IMR-90 (cell line): Measurements from ENCODE around the gene USP30. TPM values are rescaled to one million over a fixed set of nuclear protein-coding genes. Genes with fewer than 3 reads are reported as not detected.

Experiments
- ATAC-seq: fragments of 200-7000 bp; cut with Tn5 transposase; 2 replicates; pipeline ENCODE4 v1.9.1; 2020; ENCODE audit warnings: low read depth, mild to moderate bottlenecking, moderate library complexity
- BruUV-seq: library from RNA; stranded (reverse); fragments of 400-500 nt; replicated peaks from 2 replicates; lab custom pipeline; 2021; lab: Mats Ljungman, UMichigan
- CTCF ChIA-PET: fragments of 300-600 bp; formaldehyde crosslinking; extraction: SDS; loops from one replicate; lab custom pipeline; 2021; ENCODE audit warnings: antibody characterized with exemption; lab: Yijun Ruan, JAX
- POLR2A ChIA-PET: fragments of 300-600 bp; sonication (Branson Sonifier 250); formaldehyde crosslinking; loops from one replicate; lab custom pipeline; 2022; ENCODE audit warnings: antibody characterized with exemption; ENCODE audit not compliant: unreplicated experiment; lab: Charles Lee
- DNase-seq: peaks from one replicate; pipeline ENCODE4 v3.0.0; 2013
- H2AFZ ChIP-seq: replicated peaks from 2 replicates; pipeline ENCODE3; 2013; ENCODE audit warnings: low read length, mild to moderate bottlenecking; ENCODE audit not compliant: poor library complexity
- H2AK5ac ChIP-seq: 2 replicates; pipeline ENCODE4 v1.6.1; 2013; ENCODE audit warnings: low read depth, low read length, inconsistent platforms
- H2AK9ac ChIP-seq: replicated peaks from 2 replicates; pipeline ENCODE3; 2013; ENCODE audit warnings: mild to moderate bottlenecking, low read depth, low read length, moderate library complexity; ENCODE audit not compliant: poor library complexity
- H2BK120ac ChIP-seq: 2 replicates; pipeline ENCODE4 v1.6.1; 2013; ENCODE audit warnings: low read depth, low read length, inconsistent platforms
- H2BK15ac ChIP-seq: 3 replicates; pipeline ENCODE4 v1.6.1; 2013; ENCODE audit warnings: low read depth, low read length, inconsistent platforms
- H2BK20ac ChIP-seq: 2 replicates; pipeline ENCODE4 v1.6.1; 2013; ENCODE audit warnings: low read depth, mild to moderate bottlenecking, inconsistent platforms, low read length, moderate library complexity
- H2BK5ac ChIP-seq: 2 replicates; pipeline ENCODE4 v1.6.1; 2013; ENCODE audit warnings: mild to moderate bottlenecking, low read depth, low read length, inconsistent platforms; ENCODE audit not compliant: poor library complexity, severe bottlenecking
- H3K14ac ChIP-seq: replicated peaks from 2 replicates; pipeline ENCODE4 v1.6.1; 2013; ENCODE audit warnings: low read depth, low read length, inconsistent platforms
- H3K18ac ChIP-seq: 2 replicates; pipeline ENCODE4 v1.6.1; 2013; ENCODE audit warnings: low read depth, low read length, control low read depth
- H3K23ac ChIP-seq: 2 replicates; pipeline ENCODE4 v1.6.1; 2013; ENCODE audit warnings: low read depth, low read length, inconsistent platforms
- H3K27ac ChIP-seq: 2 replicates; pipeline ENCODE4 v1.5.1; 2013; ENCODE audit warnings: mild to moderate bottlenecking, control low read depth, low read length; ENCODE audit not compliant: insufficient read depth
- H3K27me3 ChIP-seq: 2 replicates; pipeline ENCODE4 v1.6.1; 2013; ENCODE audit warnings: low read length; ENCODE audit not compliant: control insufficient read depth, insufficient read depth
- H3K36me3 ChIP-seq: 2 replicates; pipeline ENCODE4 v1.6.1; 2013; ENCODE audit warnings: low read length, mixed read lengths; ENCODE audit not compliant: control insufficient read depth, insufficient read depth
- H3K4ac ChIP-seq: 2 replicates; pipeline ENCODE4 v1.6.1; 2013; ENCODE audit warnings: low read depth, low read length, inconsistent platforms
- H3K4me1 ChIP-seq: 2 replicates; pipeline ENCODE4 v1.6.1; 2013; ENCODE audit warnings: low read length, mixed read lengths; ENCODE audit not compliant: control insufficient read depth, insufficient read depth
- H3K4me2 ChIP-seq: 2 replicates; pipeline ENCODE4 v1.6.1; 2013; ENCODE audit warnings: low read depth, mild to moderate bottlenecking, control low read depth, low read length, moderate library complexity
- H3K4me3 ChIP-seq: 2 replicates; pipeline ENCODE4 v1.5.1; 2013; ENCODE audit warnings: low read depth, mild to moderate bottlenecking, control low read depth, low read length, moderate library complexity; ENCODE audit not compliant: insufficient read depth
- H3K56ac ChIP-seq: 2 replicates; pipeline ENCODE4 v1.6.1; 2013; ENCODE audit warnings: low read length, inconsistent platforms; ENCODE audit not compliant: insufficient read depth; ENCODE audit errors: extremely low read depth
- H3K79me1 ChIP-seq, 2 experiments: 2 replicates each; pipeline ENCODE4 v1.6.1; 2013; ENCODE audit warnings: low read length in 2 of 2, inconsistent platforms in 1 of 2, low read depth in 1 of 2
- H3K9ac ChIP-seq: 2 replicates; pipeline ENCODE4 v1.6.1; 2013; ENCODE audit warnings: low read depth, low read length, control low read depth
- H3K9me1 ChIP-seq: 2 replicates; pipeline ENCODE4 v1.6.1; 2013; ENCODE audit warnings: low read length, inconsistent platforms; ENCODE audit not compliant: insufficient read depth
- H3K9me3 ChIP-seq: 2 replicates; pipeline ENCODE4 v1.6.1; 2013; ENCODE audit warnings: low read length; ENCODE audit not compliant: control insufficient read depth, insufficient read depth
- H4K20me1 ChIP-seq: 2 replicates; pipeline ENCODE4 v1.6.1; 2013; ENCODE audit warnings: low read length, inconsistent platforms; ENCODE audit not compliant: insufficient read depth
- H4K5ac ChIP-seq: 2 replicates; pipeline ENCODE4 v1.6.1; 2013; ENCODE audit warnings: mild to moderate bottlenecking, low read depth, low read length, control low read depth
- H4K8ac ChIP-seq, 2 experiments: 2 replicates each; pipeline ENCODE4 v1.6.1; 2013; ENCODE audit warnings: low read depth in 2 of 2, low read length in 2 of 2, control low read depth in 1 of 2, inconsistent platforms in 1 of 2
- H4K91ac ChIP-seq: 2 replicates; pipeline ENCODE4 v1.6.1; 2013; ENCODE audit warnings: low read depth, low read length, inconsistent platforms; ENCODE audit not compliant: insufficient read depth
- MAFK ChIP-seq: IDR thresholded peaks from 2 replicates; pipeline ENCODE4 v1.6.1; 2012; ENCODE audit warnings: low read depth, low read length, improper control_type of control experiment
- MXI1 ChIP-seq: IDR thresholded peaks from 2 replicates; pipeline ENCODE4 v1.6.1; 2012; ENCODE audit warnings: low read depth, mild to moderate bottlenecking, low read length, moderate library complexity, borderline replicate concordance
- NFE2L2 ChIP-seq: fragments of 150-350 bp; IDR thresholded peaks from 2 replicates; pipeline ENCODE4 v1.6.1; 2016; ENCODE audit warnings: low read depth, mild to moderate bottlenecking, low read length
- RAD21 ChIP-seq: IDR thresholded peaks from 2 replicates; pipeline ENCODE4 v1.6.1; 2012; ENCODE audit warnings: low read length, improper control_type of control experiment
- SMC3 ChIP-seq: fragments of 150-350 bp; IDR thresholded peaks from 2 replicates; pipeline ENCODE4 v1.6.1; 2016; ENCODE audit warnings: low read depth, mild to moderate bottlenecking, antibody characterized with exemption, low read length, moderate library complexity
- WGBS, 2 experiments: methylation state at CpG; one replicate each; pipeline versions ENCODE4 v1.1.5 to v1.1.7; 2013; ENCODE audit warnings: missing lambda C conversion rate in 2 of 2; ENCODE audit not compliant: insufficient read length in 1 of 2; ENCODE audit errors: extremely low coverage in 2 of 2; 5-methylcytosine and 5-hydroxymethylcytosine counted together
- dilution Hi-C: fragments of 300-500 bp; cut with HindIII; formaldehyde crosslinking; loops from one replicate; pipeline ENCODE4 v1.14.3; 2018; ENCODE audit warnings: low sequenced_read_pairs; ENCODE audit not compliant: unreplicated experiment
- in situ Hi-C: fragments of 300-500 bp; cut with MboI; formaldehyde crosslinking; loops from 3 replicates; pipeline ENCODE4 v1.14.3; 2019; ENCODE audit warnings: low sequenced_read_pairs, inconsistent platforms, mixed read lengths
- intact Hi-C: fragments of 100-400 bp; cut with micrococcal nuclease; formaldehyde crosslinking; loops from 2 replicates; pipeline ENCODE4 v1.10.0; 2022
- polyA plus RNA-seq, 3 experiments: library from polyadenylated mRNA; depleted of rRNA; stranded (reverse); fragments of >200 nt; gene quantifications; 2 replicates each; pipeline ENCODE4 v1.2.3, GENCODE V29; 2012; ENCODE audit warnings: low replicate concordance in 1 of 3
- total RNA-seq: library from RNA; depleted of rRNA; stranded (reverse); fragments of >200 nt; gene quantifications from 2 replicates; pipeline ENCODE4 v1.2.3, GENCODE V29; 2012

The USP30 gene
- total and polyA plus RNA-seq, 2 of the 4 experiments (the other 2 are of a cell fraction): 10.4 to 11.2 TPM

DNA sequence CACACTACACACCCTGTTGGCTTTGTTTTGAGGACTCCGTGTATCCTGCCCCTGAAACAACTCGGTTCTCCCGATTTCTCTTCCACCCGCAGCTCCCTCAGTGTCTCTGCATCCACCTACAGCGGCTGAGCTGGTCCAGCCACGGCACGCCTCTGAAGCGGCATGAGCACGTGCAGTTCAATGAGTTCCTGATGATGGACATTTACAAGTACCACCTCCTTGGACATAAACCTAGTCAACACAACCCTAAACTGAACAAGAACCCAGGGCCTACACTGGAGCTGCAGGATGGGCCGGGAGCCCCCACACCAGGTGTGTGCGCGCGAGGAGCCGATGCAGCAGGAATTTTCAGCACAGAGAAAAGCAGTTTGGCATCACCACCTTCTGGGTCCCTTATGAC lies 30.4 kb downstream of the USP30 start:
- no peak overlapping the region for H3K14ac ChIP-seq
- TF ChIP-seq MAFK (no peak), NFE2L2 (no peak), MXI1 (no peak), SMC3 (no peak), RAD21 (no peak)
- H3K4me3 ChIP-seq: no peak overlapping the region
- no peak overlapping the region for H4K5ac ChIP-seq
- peaks cover 35% of the 10 kb centered on the region for H3K36me3 ChIP-seq
- H3K27me3 ChIP-seq: no peaks in the 10 kb centered on the region
- no peak overlapping the region for H4K91ac ChIP-seq
- H3K4ac ChIP-seq: no peak overlapping the region
- no peak overlapping the region for H4K8ac ChIP-seq
- intact Hi-C loops (no loop called here), in situ Hi-C loops (loop anchor here (25.0 kb wide), 1 partner anchor 445 kb away; the partner anchor contains the start of gene SELPLG), dilution Hi-C loops (no loop called here)
- no peak overlapping the region for H3K4me2 ChIP-seq
- POLR2A ChIA-PET: no interaction called here
- no peaks in the 10 kb centered on the region for H3K9me3 ChIP-seq
- H3K27ac ChIP-seq: no peak overlapping the region
- H3K9ac ChIP-seq: no peak overlapping the region
- H2BK120ac ChIP-seq: no peak overlapping the region
- WGBS, 2 experiments: 95% methylated on average over 11 of the region's 14 CpGs; no CpG with 5 or more reads in 1 of the 2 experiments
- no peak overlapping the region for H3K23ac ChIP-seq
- H3K4me1 ChIP-seq: no peaks in the 10 kb centered on the region
- H2BK15ac ChIP-seq: no peak overlapping the region
- ATAC-seq (no peak), DNase-seq (no peak)
- no peaks in the 10 kb centered on the region for H3K79me1 ChIP-seq
- H2BK20ac ChIP-seq: no peak overlapping the region
- H2AK9ac ChIP-seq: no peak overlapping the region
- no peaks in the 10 kb centered on the region for H4K20me1 ChIP-seq
- no peak overlapping the region for H2AFZ ChIP-seq
- CTCF ChIA-PET: no interaction called here
- H3K56ac ChIP-seq: no peak overlapping the region
- no peaks in the 10 kb centered on the region for H3K9me1 ChIP-seq
- no peak overlapping the region for H2AK5ac ChIP-seq
- no peak overlapping the region for H2BK5ac ChIP-seq
- no TSS peak for BruUV-seq
- H3K18ac ChIP-seq: no peak overlapping the region
